ENCODE measurements around the gene COL5A2. TPM values are rescaled to one million over a fixed set of nuclear protein-coding genes. Genes with fewer than 3 reads are reported as not detected.

The COL5A2 gene
- total RNA-seq, 2 experiments from 2014 or later: 0.25 to 0.77 TPM

DNA sequence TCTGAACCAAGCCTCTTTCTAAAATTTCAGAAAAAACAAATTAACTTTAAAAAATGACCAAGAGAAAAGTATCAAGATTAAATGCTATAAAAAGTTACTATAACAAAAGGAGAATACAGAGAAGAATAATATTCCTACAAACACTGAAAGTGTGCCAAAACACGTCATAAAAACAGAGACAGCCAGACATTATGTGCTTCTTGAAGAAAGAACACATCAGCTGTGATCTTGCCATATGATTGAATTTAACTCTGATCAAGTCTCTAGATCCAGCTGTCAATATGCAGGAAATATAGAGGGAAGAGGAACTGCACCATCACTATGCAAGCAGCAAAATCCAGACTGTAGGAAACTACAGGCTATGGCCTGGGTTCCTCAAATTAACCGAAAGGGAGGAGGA lies 33.7 kb upstream of the COL5A2 start:
- H3K27ac Mint-ChIP-seq: no peak overlapping the region
- H3K36me3 ChIP-seq (ENCODE audit: insufficient read depth, low read length): no peaks in the 10 kb centered on the region
- no peaks in the 10 kb centered on the region for H3K9me3 ChIP-seq (ENCODE audit: control insufficient read depth in 1 of 2, insufficient read depth in 1 of 2, low read length in 2 of 2)
- no peaks in the 10 kb centered on the region for H3K4me1 Mint-ChIP-seq (ENCODE audit: low read depth)
- DNase-seq (no peak), ATAC-seq (ENCODE audit: poor library complexity) (no peak)
- no peaks in the 10 kb centered on the region for H3K36me3 Mint-ChIP-seq (ENCODE audit: low read depth)
- no peak overlapping the region for H3K27ac ChIP-seq (ENCODE audit: low read depth in 1 of 2, low read length in 2 of 2)
- intact Hi-C loops (cut with DNase I, micrococcal nuclease): no loop called here
- TF ChIP-seq, protein P1, sequence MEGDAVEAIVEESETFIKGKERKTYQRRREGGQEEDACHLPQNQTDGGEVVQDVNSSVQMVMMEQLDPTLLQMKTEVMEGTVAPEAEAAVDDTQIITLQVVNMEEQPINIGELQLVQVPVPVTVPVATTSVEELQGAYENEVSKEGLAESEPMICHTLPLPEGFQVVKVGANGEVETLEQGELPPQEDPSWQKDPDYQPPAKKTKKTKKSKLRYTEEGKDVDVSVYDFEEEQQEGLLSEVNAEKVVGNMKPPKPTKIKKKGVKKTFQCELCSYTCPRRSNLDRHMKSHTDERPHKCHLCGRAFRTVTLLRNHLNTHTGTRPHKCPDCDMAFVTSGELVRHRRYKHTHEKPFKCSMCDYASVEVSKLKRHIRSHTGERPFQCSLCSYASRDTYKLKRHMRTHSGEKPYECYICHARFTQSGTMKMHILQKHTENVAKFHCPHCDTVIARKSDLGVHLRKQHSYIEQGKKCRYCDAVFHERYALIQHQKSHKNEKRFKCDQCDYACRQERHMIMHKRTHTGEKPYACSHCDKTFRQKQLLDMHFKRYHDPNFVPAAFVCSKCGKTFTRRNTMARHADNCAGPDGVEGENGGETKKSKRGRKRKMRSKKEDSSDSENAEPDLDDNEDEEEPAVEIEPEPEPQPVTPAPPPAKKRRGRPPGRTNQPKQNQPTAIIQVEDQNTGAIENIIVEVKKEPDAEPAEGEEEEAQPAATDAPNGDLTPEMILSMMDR (IDR thresholded peaks at IDR 0.05): no peak
- no peak overlapping the region for H3K4me3 ChIP-seq (ENCODE audit: low read length)
- POLR2A ChIA-PET: no interaction called here
- H3K9me3 Mint-ChIP-seq: no peaks in the 10 kb centered on the region
- H3K4me1 ChIP-seq (ENCODE audit: insufficient read depth, low read length): no peaks in the 10 kb centered on the region
- H3K27me3 Mint-ChIP-seq: no peaks in the 10 kb centered on the region
- H3K4me3 Mint-ChIP-seq: no peak overlapping the region
- CTCF ChIA-PET: no interaction called here
- no peaks in the 10 kb centered on the region for H3K27me3 ChIP-seq (ENCODE audit: control insufficient read depth in 1 of 2, insufficient read depth in 2 of 2, low read length in 2 of 2)

DNA sequence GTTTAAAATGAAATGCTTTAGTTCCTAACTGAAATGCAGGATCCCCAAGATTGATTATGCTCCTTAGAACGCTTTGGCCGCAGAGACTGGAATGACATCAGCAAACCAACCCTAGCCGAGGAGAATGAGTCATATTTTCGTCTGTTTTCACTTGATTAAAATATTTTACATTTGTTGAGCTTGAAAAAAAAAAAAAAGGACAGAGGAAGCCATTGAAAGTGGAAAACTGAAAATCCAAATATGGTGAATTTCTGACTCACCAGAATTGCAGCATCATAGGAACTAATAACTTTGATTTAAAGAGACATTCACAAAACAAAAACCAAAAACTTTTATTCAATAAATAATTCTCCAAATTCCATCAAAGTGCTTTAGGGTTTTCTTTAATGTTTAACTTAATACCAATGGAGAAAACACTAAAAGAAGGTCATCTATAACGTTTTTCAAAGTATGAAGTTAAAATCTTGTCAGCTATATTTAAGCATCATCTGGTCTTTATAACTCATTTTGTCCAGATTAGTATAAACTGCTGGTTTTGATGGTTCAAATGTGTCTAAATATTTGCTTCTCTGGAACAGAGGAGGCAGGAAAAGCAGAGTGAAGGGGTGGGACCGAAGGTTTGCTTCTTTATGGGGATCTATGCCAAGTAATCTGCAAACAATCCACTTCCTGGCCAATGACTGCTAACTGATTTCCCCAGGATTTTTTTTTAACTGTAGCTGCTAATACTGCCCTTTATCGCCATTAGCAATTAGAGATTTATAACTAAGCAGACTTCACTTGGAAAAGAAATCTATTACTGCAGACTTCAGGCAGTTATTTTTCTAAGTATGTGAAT lies 30.9 kb upstream of the COL5A2 start:
- TF ChIP-seq, protein P1 (IDR thresholded peaks at IDR 0.05): no peak
- Histone ChIP-seq H3K27ac (ENCODE audit: low read depth in 1 of 2, low read length in 2 of 2) (no peak overlapping the region), H3K4me3 (ENCODE audit: low read length) (no peak overlapping the region), H3K27me3 (ENCODE audit: control insufficient read depth in 1 of 2, insufficient read depth in 2 of 2, low read length in 2 of 2) (no peaks in the 10 kb centered on the region), H3K9me3 (ENCODE audit: control insufficient read depth in 1 of 2, insufficient read depth in 1 of 2, low read length in 2 of 2) (no peaks in the 10 kb centered on the region), H3K4me1 (ENCODE audit: insufficient read depth, low read length) (no peaks in the 10 kb centered on the region), H3K36me3 (ENCODE audit: insufficient read depth, low read length) (no peaks in the 10 kb centered on the region)
- Mint-ChIP-seq H3K4me3 (no peak overlapping the region), H3K4me1 (ENCODE audit: low read depth) (no peaks in the 10 kb centered on the region), H3K9me3 (no peaks in the 10 kb centered on the region), H3K36me3 (ENCODE audit: low read depth) (no peaks in the 10 kb centered on the region), H3K27me3 (no peaks in the 10 kb centered on the region), H3K27ac (no peak overlapping the region)
- no peak for ATAC-seq (ENCODE audit: poor library complexity)
- POLR2A ChIA-PET: no interaction called here
- CTCF ChIA-PET: no interaction called here
- DNase-seq: no peak
- intact Hi-C loops (cut with DNase I, micrococcal nuclease): no loop called here

DNA sequence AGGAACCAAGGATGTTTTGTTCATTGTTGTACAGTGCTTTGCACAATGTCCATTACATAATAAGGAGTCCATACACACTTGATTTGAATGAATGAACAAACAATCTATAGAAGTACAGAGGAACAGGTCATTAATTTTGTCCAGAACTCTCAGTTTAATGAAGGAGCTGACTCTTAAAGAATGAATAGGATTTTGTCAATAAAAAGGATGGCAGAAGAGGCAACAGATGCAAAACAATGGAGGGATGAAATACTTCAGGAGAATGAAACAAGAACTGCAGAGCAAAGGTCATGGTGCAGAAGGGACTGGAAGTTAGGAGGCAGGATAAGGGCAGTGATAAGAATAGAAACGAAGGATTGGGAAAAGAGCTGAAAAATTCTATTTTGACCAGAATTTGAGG lies 28.7 kb upstream of the COL5A2 start:
- TF ChIP-seq, protein P1 (IDR thresholded peaks at IDR 0.05): no peak
- Histone ChIP-seq H3K27ac (ENCODE audit: low read depth in 1 of 2, low read length in 2 of 2) (no peak overlapping the region), H3K9me3 (ENCODE audit: control insufficient read depth in 1 of 2, insufficient read depth in 1 of 2, low read length in 2 of 2) (no peaks in the 10 kb centered on the region), H3K4me3 (ENCODE audit: low read length) (no peak overlapping the region), H3K27me3 (ENCODE audit: control insufficient read depth in 1 of 2, insufficient read depth in 2 of 2, low read length in 2 of 2) (no peaks in the 10 kb centered on the region), H3K4me1 (ENCODE audit: insufficient read depth, low read length) (no peaks in the 10 kb centered on the region), H3K36me3 (ENCODE audit: insufficient read depth, low read length) (no peaks in the 10 kb centered on the region)
- ATAC-seq (ENCODE audit: poor library complexity) (no peak), DNase-seq (no peak)
- Mint-ChIP-seq H3K27me3 (no peaks in the 10 kb centered on the region), H3K9me3 (no peaks in the 10 kb centered on the region), H3K36me3 (ENCODE audit: low read depth) (no peaks in the 10 kb centered on the region), H3K27ac (no peak overlapping the region), H3K4me1 (ENCODE audit: low read depth) (no peaks in the 10 kb centered on the region), H3K4me3 (no peak overlapping the region)
- ChIA-PET CTCF (no interaction called here), POLR2A (no interaction called here)
- intact Hi-C loops (cut with DNase I, micrococcal nuclease): no loop called here
